C4-2B (cell line): ENCODE data around the gene CHD3.

Source experiments
- H3K27ac ChIP-seq: fragments of 450-650 bp; 2 replicates; pipeline ENCODE4 v1.5.1; 2017
- ZFX ChIP-seq: fragments of 450-650 bp; IDR thresholded peaks from 2 replicates; pipeline ENCODE4 v1.6.1; 2017
- TF ChIP-seq, protein P1 (sequence below): fragments of 450-650 bp; conservative IDR thresholded peaks from 2 replicates; pipeline ENCODE4 v1.5.1; 2017; ENCODE audit warnings: mild to moderate bottlenecking

Gene CHD3

DNA sequence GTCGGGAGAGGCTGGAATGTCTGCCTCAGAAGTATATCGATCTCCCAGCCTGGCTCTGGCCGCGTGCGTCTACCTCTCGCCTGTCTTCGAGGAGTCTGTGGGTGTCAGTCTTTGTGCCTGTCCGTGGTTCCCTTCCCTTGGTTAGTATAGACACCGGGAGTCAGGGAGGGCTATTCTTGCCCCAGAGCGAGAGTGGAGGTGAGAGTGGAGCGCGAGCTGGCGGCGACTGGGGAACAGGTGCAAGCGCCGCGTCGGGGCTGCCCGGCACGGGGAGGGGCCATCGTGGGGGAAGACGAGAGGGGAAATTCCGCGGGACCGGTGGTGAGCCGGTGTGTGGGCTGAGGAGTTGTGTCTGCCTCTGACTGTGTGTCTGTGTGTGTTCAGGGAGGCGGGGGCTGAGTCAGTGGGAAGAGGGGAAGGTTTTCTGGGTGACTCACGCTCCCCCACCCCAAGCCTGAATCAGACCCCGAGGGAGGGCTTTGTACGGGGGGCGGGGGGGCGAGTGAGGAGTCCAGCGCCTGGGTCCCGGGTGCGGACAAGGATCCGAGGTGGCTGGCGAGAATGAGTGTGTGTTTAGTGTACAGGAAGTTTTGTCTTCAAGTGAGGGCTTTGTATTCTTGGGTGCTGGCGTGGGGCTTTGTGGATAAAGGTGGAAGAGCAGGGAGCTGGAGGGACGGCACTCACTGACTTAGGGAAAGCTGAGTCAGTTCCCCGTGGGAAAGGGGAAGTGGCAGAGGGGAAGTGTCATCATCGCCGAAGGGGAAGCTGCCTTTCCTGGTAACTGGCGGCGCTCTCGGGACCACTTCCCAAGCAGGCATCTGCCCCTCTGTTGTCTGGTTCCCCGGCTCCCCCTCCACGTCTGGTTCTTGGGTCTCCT, 46.0 kb upstream of the CHD3 start:
- peak overlapping the region; percentile 95 for H3K27ac ChIP-seq
- no peak for TF ChIP-seq ZFX
- TF ChIP-seq, protein P1, sequence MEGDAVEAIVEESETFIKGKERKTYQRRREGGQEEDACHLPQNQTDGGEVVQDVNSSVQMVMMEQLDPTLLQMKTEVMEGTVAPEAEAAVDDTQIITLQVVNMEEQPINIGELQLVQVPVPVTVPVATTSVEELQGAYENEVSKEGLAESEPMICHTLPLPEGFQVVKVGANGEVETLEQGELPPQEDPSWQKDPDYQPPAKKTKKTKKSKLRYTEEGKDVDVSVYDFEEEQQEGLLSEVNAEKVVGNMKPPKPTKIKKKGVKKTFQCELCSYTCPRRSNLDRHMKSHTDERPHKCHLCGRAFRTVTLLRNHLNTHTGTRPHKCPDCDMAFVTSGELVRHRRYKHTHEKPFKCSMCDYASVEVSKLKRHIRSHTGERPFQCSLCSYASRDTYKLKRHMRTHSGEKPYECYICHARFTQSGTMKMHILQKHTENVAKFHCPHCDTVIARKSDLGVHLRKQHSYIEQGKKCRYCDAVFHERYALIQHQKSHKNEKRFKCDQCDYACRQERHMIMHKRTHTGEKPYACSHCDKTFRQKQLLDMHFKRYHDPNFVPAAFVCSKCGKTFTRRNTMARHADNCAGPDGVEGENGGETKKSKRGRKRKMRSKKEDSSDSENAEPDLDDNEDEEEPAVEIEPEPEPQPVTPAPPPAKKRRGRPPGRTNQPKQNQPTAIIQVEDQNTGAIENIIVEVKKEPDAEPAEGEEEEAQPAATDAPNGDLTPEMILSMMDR = no peak

DNA sequence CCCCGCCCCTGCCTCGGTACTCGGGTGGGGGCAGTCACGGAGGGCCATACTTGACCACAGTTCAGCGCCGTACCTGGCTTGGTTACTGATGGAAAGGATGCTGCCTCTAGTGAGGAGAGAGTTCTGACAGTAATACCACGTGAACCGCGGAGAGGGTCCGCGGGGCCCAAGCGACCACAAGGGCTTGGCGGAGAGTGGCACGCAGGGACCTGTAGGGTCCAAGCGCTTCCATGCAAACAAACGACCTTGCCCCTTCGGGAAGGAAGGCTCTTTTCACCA, 45.4 kb upstream of the CHD3 start:
- H3K27ac ChIP-seq = peak overlapping the region; percentile 95
- no peak for TF ChIP-seq ZFX
- TF ChIP-seq, protein P1 = no peak

DNA sequence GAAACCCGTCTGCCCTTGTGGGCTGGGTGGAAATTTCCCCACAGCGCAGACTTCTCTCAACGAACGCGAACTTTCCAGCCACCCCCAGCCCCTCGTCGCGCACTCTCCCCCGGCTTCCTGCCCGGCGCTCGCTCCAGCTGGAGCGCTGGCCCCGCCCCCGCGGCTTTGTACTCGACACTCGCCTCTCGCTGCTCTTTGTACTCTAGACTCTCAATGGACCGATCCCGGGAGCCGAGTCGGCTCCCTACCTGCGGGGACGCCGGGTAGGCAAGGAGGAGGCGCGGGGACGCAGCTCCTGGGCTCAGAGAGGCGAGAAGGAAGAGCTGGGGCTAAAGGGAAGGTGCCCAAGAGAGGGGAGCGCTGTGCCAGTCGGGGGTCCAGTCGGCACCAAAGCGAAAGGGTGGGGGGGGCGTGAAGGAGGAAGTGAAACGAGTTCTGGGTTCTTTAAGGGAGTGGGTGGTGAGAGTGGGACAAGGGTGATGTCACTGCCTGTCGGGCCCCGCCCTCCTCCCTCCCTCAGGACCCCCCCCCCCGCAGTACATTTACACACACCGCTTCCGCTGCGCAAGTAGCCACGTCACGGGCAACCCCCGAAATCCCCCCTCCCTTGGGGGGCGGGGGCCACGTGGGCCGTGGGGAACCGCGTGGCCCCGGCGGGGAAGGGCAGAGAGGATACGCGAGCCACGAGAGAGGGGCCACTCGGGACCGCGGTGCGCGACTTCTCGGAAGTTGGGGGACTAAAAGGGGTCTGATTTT, 44.9 kb upstream of the CHD3 start:
- peak overlapping the region; percentile 95 for H3K27ac ChIP-seq

DNA sequence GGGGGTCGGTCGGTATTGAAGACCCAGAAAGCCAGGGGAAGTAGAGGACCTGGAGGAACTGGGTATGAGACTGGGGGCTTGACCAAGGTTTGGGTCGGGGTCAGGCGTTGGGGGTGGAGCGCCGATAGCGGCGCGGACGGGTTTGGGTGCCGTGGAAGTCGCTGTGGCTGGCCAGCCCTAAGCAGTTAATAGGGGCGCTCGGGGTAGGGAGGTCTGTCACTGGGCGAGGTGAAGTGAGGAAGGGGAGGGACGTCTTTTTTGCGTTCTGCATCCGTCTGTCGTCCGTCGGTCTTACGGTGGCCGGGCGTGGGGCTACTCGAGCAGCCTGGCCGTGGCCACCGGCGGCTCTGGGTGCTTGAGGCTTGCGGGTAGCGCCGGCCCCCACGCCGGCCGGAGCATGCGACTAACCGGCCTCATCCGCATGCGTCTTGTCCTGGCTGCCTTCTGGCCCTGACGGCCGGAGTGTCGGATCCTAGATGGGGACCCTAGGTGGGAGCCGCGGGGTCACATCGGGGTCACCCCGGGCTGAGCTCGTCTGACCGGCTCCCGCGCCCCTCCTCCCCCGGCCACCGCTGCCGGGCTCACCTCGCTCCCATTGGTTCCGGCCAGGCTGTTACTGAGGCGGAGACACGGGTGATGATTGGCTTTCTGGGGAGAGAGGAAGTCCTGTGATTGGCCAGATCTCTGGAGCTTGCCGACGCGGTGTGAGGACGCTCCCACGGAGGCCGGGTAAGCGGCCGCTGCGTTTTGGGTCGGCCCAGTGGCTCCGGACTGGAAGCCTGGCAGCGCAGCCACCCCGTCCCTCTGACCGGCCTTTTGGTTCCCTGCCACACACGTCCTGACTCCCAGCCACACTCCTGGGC, 44.1 kb upstream of the CHD3 start:
- TF ChIP-seq, protein P1 = no peak
- peak overlapping the region; percentile 95 for H3K27ac ChIP-seq

More for the DNA sequence above, 44.9 kb upstream of the CHD3 start:
- TF ChIP-seq, protein P1 = no peak
- TF ChIP-seq ZFX = no peak

DNA sequence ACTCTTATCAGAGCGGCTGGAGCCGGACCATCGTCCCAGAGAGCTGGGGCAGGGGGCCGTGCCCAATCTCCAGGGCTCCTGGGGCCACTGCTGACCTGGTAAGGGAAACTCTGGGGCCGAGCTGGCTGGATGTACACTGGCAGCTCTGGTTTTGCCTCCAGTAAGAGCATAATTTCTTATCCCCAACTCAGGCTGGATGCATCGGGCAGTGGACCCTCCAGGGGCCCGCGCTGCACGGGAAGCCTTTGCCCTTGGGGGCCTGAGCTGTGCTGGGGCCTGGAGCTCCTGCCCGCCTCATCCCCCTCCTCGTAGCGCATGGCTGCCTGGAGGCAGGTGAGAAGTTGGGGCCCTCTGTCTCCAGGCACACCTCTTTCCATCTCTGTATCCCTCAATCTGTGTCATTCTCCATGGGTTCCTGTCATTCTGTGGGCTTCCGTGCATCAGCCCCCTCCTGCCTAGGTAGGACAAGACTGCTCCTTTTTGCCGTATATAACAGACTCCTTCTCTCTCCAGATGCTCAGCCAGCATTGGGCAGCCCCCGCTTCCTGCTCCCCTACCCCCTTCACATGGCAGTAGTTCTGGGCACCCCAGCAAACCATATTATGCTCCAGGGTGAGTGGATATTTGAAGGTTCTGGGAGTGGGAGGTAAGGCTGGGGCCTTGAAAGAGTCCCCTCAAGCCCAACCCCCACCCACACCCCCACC, 43.1 kb upstream of the CHD3 start:
- TF ChIP-seq ZFX = no peak
- TF ChIP-seq, protein P1 = no peak
- peak overlapping the region; percentile 95 for H3K27ac ChIP-seq

DNA sequence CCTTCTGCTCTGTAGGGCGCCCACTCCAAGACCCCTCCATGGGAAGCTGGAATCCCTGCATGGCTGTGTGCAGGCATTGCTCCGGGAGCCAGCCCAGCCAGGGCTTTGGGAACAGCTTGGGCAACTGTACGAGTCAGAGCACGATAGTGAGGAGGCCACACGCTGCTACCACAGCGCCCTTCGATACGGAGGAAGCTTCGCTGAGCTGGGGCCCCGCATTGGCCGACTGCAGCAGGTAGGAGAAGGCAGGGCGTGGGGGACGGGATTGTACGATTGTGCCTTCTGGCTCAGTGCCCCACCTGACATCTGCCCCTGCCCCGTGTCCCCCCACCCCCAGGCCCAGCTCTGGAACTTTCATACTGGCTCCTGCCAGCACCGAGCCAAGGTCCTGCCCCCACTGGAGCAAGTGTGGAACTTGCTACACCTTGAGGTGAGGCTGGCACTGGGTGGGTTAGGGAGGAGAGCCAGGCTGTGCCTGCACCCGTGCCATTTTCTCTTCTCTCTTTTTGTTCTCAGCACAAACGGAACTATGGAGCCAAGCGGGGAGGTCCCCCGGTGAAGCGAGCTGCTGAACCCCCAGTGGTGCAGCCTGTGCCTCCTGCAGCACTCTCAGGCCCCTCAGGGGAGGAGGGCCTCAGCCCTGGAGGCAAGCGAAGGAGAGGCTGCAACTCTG, 42.4 kb upstream of the CHD3 start:
- TF ChIP-seq, protein P1 = no peak
- no peak for TF ChIP-seq ZFX
- peak overlapping the region; percentile 95 for H3K27ac ChIP-seq
